Skeletal muscle cell (primary cell): Measurements from ENCODE around the gene FZR1.

Experiments used
- DNase-seq: peaks from one replicate; pipeline ENCODE4 v3.0.0-alpha.2; 2010; ENCODE audit warnings: low read depth
- H3K4me3 ChIP-seq: 2 replicates; pipeline ENCODE4 v1.5.1; 2011; ENCODE audit warnings: low read depth, mild to moderate bottlenecking, control low read depth, low read length, moderate library complexity

FZR1 gene

DNA sequence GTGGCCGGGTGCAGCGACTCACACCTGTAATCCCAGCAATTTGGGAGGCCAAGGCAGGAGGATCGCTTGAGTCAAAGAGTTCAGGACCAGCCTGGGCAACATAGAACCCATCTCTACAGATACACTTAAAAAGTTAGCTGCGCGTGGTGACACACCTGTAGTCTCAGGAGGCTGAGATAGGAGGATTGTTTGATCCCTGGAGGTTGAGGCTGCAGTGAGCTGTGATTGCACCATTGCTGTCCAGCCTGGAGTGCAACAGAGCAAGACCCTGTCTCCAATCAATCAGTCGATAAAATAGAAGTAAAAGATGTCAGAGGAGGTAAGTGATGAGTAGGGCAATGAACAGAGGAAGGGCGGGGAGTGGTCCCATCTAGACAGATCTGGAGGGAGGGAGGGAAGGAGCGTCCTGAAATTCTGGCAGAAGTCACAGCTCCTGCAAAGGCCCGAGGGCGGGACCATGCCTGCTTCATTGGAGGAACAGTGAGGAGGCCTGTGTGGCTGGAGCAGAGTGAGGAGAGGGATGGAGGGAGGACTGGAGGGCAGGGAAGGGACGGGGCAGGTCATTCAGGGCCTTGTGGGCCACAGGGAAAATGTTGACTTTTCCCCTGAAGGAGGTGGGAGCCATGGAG lies 35.5 kb upstream of the FZR1 start:
- no peak for DNase-seq
- no peak overlapping the region for H3K4me3 ChIP-seq

DNA sequence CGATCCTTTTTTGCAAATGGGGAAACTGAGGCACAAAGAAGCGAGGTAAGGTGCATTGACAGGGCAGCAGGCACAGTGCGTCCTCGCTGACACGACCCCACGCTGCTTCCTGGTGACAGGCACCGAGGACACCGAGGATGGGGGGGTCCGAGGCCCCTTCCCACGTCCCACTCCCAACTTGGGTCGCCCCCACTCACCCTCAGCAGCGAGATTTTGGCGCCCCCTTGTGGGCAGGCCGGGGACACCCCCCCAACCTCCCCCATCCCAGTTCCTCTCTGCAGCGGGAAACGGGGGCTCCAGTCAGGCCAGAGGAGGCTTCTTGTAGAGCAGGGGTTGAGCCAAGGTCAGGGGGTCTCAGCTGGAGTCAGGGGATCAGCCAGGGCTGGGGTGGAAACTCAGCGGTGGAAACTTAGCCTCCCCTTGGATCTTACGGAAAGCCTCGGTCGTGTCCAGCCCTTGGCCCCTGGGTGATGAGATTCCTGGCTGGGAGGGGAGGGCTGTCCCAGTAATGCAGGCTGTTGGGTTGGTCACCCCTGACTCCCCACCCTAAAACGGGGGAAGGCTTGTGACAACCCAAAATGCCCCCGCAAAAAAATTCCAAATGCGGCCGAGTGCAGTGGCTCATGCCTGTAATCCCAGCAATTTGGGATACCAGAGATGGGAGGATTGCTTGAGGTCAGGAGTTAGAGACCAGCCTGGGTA lies 34.0 kb upstream of the FZR1 start:
- H3K4me3 ChIP-seq, result no peak overlapping the region
- DNase-seq, result no peak

DNA sequence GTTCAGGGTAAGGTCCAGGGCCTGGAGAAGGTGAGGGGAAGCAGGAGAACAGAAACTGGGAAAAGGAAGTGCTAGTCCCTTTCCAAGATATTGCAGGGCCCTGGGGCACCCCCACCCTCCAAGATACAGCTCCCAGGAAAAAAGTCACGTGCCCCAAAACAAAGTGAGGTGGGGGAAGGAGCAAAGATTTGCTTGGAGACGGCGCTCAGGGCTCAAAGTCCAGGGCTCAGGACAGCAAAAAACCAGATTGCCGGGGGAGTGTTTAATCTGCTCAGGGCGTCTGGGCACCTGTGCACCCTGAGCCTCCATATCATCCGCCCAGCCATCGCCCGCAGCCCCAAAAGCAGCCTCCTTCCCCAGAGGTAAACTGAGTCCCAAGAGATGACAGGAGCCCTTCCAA lies 32.1 kb upstream of the FZR1 start:
- DNase-seq, result no peak
- H3K4me3 ChIP-seq, result no peak overlapping the region

DNA sequence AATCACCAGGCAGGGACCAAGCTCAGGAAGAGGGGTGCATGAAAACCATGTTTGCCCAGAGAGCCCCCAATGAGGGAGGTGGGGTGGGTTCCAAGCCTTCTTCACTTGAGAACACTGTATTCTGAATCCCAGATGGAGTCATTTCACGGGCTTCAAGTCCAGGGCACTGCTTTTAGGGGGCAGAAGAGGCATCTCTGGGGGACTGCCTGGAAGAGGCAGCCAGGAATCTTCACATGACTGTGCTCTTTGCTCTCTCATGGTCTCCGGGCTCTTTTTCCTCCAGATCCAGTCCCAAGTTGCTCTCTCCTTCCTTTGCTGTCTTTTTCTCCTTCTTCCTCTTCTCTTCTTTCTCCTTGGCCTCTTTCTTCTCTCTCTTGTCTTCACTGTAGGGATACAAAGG lies 31.5 kb upstream of the FZR1 start:
- no peak for DNase-seq
- H3K4me3 ChIP-seq, result no peak overlapping the region

- no peak for DNase-seq
- no peak overlapping the region for H3K4me3 ChIP-seq
These were observed 30.7 kb upstream of the FZR1 start for GRCh38 chr19:3475449-3475848.

DNA sequence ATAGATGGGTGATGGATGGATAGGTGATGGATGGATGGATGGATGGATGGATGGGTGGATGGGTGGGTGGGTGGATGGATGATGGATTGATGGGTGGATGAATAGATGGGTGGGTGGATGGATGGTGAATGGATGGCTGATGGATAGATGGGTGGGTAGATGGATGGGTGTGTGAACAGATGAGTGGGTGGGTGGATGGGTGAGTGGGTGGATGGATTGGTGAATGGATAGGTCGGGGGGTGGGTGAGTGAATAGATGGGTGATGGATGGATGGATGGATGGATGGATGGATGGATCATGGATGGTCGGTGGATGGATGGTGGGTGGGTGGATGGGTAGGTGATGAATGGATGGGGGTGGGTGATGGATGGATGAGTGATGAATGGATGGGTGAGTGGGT lies 29.3 kb upstream of the FZR1 start:
- no peak overlapping the region for H3K4me3 ChIP-seq
- DNase-seq, result no peak

- no peak overlapping the region for H3K4me3 ChIP-seq
- DNase-seq, result no peak
These were observed 28.6 kb upstream of the FZR1 start for GRCh38 chr19:3477506-3477905.

GRCh38 chr19:3477951-3478350 lies 28.2 kb upstream of the FZR1 start:
- no peak for DNase-seq

DNA sequence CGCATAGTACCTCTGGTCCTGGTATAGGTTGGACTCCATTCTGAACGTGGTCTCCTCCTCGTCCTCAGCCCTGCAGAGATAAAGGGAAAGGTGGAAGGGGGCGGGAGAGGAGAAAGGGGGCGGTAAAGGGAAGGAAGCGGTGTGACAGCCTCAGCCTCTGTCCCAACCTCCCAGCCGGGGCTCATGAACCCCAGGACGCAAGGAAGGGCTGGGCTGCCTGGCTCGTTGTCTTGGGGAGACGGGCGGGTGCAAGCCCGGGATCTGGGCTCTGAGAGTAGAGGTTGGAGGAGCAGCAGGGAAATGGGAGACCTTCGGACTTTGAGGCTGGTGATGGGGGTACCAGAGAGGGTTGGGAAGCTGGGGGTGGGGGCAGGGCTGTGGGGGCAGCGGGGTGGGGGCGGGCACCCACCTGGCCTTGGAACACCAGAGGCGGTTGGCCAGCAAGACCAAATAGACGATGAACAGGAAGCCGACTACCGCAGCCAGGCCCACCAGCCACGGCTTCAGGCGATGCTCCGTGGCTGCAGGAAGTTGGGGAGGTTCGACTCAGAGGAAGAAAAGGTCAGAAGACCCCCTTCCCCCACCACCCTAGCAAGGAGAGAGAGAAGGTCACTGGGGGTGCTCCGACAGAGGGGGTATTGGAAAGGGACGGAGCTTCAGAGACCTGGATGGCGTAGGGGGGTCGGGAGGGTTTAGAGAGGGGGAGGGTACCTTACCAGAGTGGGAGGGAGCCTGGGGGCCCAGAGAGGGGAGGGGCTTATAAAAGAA lies 27.5 kb upstream of the FZR1 start:
- no peak overlapping the region for H3K4me3 ChIP-seq
- DNase-seq, result no peak

More at GRCh38 chr19:3477951-3478350, 28.2 kb upstream of the FZR1 start:
- no peak overlapping the region for H3K4me3 ChIP-seq

GRCh38 chr19:3479177-3479833 lies 26.8 kb upstream of the FZR1 start:
- no peak for DNase-seq
- H3K4me3 ChIP-seq, result no peak overlapping the region

GRCh38 chr19:3479834-3480215 lies 26.3 kb upstream of the FZR1 start:
- no peak for DNase-seq
- H3K4me3 ChIP-seq, result no peak overlapping the region

DNA sequence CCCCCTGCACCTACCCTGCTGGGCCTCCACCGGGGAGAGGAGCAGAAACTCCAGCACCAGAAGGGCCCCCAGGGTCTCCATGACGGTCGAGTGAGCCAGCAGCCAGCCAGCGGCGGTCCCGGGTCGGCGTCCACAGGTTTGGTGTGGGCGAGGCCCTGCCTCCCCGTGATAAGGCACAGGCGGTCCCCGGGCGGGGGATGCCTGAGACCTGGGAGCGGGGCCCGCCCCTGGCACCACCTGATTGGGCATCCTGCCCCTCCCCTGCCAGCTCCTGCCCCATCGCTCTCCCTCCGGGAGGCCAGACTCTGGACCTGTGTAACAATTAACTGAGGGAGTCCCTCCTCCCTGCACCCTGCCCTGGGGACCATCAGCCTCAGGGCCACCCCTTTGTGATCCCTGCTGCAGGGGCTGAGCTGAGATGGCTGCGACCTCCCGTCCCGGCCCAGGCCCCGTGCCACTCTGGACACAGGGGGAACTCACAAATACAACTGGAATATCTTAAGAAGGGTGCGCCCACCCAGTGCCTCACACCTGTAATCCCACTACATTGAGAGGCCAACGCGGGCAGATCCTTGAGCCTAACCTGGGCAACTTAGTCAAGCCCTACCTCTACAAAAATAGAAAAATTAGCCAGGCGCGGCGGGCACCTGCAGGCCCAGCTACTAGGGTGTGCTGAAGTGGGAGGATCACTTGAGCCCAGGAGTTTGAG lies 25.6 kb upstream of the FZR1 start, which contains the start of gene SMIM24:
SMIM24 (minus strand) TSS at position 143 of the 709 bp plus-strand sequence; CDS start at position 81, 62 bp downstream.
- H3K4me3 ChIP-seq, result no peak within 1 kb of the TSS
- no peak for DNase-seq

- DNase-seq, result no peak
These were observed 24.6 kb upstream of the FZR1 start for GRCh38 chr19:3481241-3482090.

GRCh38 chr19:3482507-3483225 lies 23.4 kb upstream of the FZR1 start:
- H3K4me3 ChIP-seq, result no peak overlapping the region
- no peak for DNase-seq

More at GRCh38 chr19:3481241-3482090, 24.6 kb upstream of the FZR1 start:
- no peak overlapping the region for H3K4me3 ChIP-seq

GRCh38 chr19:3483226-3483628 lies 22.9 kb upstream of the FZR1 start, which contains the start of gene SMIM44:
SMIM44 (minus strand) TSS chr19:3483441; CDS start chr19:3483403, 38 bp downstream.
- no peak within 1 kb of the TSS for H3K4me3 ChIP-seq
- DNase-seq, result no peak

GRCh38 chr19:3491396-3492119 lies 14.6 kb upstream of the FZR1 start:
- no peak overlapping the region for H3K4me3 ChIP-seq
- no peak for DNase-seq

GRCh38 chr19:3492131-3492839 lies 13.8 kb upstream of the FZR1 start:
- no peak for DNase-seq
- no peak overlapping the region for H3K4me3 ChIP-seq
